GM21390 (cell line): Measurements from ENCODE around the gene GSAP.

ENCODE experiments used
- ATAC-seq: cut with Tn5 transposase; IDR thresholded peaks from one replicate; pipeline ENCODE4 v1.9.1; 2021; ENCODE audit not compliant: unreplicated experiment

The GSAP gene

GRCh38 chr7:77409005-77409738 is 7.0 kb downstream of the GSAP start:
- ATAC-seq: no peak

DNA sequence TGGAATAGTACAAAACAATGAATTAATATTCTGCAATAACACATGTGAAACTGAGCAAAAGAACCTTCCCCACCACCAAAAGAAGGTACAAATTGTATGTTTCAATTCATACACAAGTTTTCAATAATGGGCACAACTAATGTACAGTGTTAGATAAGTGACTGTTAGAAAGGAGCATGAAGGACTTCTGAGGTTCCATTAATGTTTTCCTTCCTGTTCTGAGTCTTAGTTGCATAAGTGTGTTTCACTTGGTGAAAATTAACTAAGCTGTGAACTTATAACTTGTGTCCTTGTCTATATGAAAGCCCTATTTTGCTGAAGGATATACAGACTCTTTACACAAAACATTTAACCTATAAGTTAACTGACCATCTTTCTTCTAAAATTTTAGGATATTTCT is 8.2 kb downstream of the GSAP start:
- ATAC-seq: peak; percentile 46

DNA sequence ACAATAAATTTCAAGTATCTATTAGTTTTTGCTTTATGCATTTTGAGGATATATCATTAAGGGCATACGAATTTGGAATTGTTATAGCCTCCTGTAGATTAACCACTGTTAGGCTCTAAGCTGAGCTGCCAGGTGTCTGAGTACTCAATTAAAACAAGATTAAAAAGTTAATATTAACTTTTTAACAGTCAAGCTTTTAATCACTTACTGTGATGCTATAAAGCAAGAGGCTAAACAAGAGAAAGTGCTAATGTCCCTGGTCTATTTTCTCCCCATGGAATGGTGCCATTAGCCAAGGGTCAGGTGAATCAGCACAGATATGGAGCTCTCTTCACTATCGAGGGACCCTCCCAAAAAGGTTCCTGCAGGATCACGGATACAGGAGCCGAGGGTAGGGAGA is 9.7 kb downstream of the GSAP start:
- no peak for ATAC-seq

- ATAC-seq: no peak
These were observed 11.5 kb downstream of the GSAP start for GRCh38 chr7:77404641-77405040.

- no peak for ATAC-seq
These were observed 12.2 kb downstream of the GSAP start for GRCh38 chr7:77403957-77404356.

- no peak for ATAC-seq
These were observed 13.3 kb downstream of the GSAP start for GRCh38 chr7:77402818-77403217.

GRCh38 chr7:77401002-77401401 is 15.1 kb downstream of the GSAP start:
- ATAC-seq: no peak

GRCh38 chr7:77399816-77400215 is 16.3 kb downstream of the GSAP start:
- no peak for ATAC-seq

DNA sequence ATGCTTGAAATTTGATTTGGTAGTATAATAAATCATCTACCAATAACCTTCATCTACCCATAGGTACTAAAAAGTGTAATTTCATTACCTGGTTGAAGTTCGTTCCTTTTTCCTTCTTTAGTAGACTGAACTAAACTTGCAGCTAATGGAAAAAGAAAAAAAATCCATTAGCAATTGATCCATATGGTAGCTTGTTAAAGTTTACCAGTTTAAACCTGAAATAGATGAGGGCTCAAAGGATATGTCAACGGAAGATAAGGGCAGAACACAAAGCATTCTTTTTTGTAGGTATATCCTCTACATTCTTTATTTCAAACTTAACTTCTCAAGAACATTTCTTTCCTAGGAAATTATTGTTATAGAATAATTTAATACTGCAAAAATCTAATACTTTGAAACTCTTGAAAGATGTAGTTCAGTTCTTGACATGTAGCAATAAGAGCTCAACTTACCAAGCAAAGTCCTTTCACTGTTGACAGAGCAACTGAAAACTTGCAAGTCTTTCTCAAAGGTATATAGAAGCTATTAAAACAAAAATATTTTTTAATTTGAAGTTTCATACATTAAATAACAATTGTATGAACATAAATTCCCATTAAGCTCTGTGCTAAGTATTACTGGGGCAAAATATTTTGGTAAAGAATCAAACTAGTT is 19.1 kb downstream of the GSAP start:
- ATAC-seq: no peak

DNA sequence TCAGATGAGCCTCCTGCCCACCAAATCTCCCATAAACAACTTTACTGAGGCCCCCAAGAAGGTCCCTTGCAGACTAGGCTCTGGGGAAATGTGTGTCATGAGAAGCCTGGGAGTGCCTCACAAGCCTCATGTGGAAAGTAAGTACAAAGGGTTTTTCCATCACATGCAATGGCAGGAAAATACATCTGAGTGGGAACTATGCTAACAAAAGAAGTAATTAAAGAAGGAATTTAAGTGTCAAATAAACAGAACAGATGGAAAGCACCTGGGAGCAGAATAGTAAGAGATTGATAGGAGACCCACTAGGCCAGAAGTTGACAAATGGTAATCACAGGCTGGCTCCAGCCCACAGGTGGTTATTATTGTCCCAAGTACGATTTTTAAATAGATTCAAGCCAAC is 20.5 kb downstream of the GSAP start:
- no peak for ATAC-seq

DNA sequence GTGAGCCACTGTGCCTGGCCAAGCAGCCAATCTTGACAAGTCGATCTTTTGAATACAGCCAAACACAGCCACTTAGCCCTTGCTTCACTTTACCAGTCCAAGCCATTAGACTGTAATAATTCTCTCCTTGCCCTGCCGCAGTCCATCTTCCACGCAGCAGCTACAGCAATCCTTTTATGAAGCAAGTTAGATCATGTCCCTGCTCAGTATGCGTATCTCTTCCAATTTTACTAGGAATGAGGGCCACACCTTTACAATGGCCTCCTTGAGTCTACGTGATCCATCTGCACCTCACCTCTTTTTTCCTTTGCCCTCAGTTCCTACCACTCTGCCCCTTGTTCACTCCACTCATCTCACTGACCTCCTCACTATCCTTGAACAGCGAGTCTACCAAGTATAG is 22.2 kb downstream of the GSAP start:
- ATAC-seq: no peak

GRCh38 chr7:77393261-77393660 is 22.9 kb downstream of the GSAP start:
- peak; percentile 97 for ATAC-seq

DNA sequence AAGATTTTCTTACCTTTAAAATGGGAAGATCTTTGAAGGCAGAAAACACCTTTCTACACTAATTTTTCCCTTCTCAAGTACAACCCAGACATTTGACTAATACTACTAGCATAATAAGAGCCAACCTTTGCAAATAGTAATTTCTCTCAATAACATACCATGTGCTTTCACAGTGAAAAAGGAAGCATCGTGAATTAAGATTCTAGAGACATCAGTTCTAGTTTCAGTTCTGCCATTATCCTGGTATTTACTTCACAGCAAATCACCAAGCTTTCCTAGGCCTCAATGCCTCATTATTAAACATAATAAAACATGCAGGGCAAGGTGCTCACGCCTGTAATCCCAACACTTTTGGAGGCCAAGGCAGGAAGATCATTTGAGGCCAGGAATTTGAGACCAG is 24.9 kb downstream of the GSAP start:
- ATAC-seq: peak; percentile 55

- ATAC-seq: no peak
These were observed 28.0 kb downstream of the GSAP start for GRCh38 chr7:77388055-77388641.

DNA sequence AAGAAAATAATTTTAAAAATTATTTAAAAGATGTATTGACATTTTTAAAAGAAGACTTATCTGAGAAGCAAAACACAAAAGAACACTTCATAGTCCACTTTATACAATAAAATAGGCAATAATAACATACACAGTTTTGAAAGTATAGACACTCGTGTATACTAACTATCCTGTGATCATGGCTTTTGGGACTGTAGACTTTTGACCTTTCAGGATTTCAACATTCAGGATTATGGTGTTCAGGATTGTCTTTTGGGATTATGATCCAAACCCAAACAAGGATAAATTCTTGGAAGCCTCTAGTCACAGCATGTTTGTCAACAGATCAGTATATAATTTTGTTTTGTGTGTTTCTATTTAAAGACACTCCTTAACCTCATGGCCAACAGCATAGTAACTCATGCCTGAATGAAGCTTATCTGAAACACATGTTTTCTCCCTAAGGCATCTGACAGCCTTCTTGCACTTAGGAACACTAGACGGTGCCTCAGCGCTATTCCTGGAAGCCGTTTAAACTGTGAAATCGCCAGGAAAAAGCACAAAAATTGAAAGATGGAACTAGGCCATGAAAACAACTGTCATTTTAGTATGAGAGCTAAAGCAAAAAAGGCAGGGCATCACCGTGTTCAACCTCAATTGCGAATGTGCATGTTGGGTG is 29.9 kb downstream of the GSAP start:
- no peak for ATAC-seq

GRCh38 chr7:77383333-77383740 is 32.8 kb downstream of the GSAP start:
- no peak for ATAC-seq

DNA sequence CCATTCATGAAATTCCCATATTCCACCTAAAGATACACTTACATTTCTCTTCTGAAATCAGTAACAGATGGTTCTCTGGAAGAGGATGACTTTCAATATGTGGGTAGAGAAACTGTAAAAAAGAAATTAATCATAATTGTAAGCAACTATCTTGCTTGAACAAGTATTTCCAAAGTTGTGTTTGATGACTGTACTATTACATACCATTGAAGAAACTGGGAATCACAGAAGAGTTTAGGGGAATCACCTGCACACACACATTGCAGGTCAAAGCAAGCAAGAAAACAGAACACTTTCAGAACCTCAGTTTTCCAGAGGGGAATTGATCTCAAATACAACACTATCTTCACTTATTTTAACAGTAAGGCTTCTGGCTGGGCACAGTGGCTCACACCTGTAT is 33.6 kb downstream of the GSAP start:
- ATAC-seq: no peak

DNA sequence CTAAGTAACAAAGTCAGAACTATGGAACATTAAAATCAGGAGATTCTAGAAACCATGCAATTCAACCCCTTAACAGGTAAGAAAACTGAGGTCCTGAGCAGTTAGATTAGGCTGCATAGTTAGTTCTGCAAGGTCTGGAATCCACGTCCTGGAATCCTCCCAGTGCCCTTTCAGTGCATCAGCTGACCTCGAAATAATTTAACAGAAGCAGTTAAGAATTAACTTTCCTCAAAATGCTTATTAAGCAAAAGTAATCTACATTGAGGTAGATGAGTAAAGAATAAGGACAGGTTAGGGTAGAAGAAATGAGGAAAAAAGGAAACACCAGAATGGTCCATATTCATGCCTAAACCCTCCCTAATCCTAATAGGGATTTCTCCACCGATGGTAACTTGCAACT is 37.6 kb downstream of the GSAP start:
- no peak for ATAC-seq

- peak; percentile 81 for ATAC-seq
These were observed 45.5 kb downstream of the GSAP start for GRCh38 chr7:77370606-77371005.

GRCh38 chr7:77368974-77369373 is 47.2 kb downstream of the GSAP start:
- ATAC-seq: no peak

DNA sequence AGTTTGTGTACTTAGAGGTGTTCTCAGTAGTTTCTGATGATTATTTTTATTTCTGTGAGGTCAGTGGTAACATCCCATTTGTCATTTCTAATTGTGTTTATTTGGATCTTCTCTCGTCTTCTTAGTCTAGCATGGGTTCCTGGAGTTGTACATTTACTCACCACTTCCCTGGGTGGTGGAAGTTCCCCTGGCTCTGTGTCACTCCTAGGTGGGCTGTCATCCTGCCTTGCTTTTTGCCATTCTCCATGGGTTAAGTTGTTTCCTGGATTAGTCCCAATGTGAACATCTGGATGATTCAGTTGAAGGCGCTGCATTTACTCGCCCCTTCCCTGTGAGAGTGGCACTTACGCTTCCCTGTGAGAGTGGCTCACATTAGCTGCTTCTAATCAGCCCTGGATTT is 48.2 kb downstream of the GSAP start:
- no peak for ATAC-seq

DNA sequence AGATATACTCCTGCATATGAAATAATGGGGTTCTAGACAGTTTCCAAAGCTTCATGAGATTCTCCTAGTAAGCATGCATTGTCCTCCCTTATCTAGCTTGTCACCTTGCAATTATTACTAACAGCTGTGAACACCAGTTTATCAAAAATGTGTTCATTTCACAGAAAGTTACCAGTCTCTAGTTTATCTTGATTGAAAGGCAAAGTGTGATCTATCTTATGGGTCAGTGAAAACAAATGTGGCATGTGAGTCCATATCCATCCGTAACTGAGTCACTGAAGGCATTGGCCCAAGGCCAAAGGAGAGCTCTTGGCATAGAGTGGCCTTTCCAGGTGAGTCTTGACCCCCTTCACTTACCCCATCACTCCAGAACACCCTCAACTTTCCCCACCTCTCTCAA is 53.2 kb downstream of the GSAP start:
- no peak for ATAC-seq
